ENCODE measurements around the gene NIT2.

NIT2 gene

GRCh38 chr3:100361897-100362296 is 27.3 kb downstream of the NIT2 start:
- DNase-seq (ENCODE audit: low spot score), result no peak
- TF ChIP-seq CTCF (IDR thresholded peaks at IDR 0.05; ENCODE audit: borderline replicate concordance, control extremely low read depth, extremely low read depth, insufficient read depth, missing control alignments), result no peak
- in situ Hi-C loops (cut with MboI; ENCODE audit: low sequenced_read_pairs, unreplicated experiment), result no loop called here

GRCh38 chr3:100364421-100364820 is 29.9 kb downstream of the NIT2 start:
- no peak for TF ChIP-seq CTCF (IDR thresholded peaks at IDR 0.05; ENCODE audit: borderline replicate concordance, control extremely low read depth, extremely low read depth, insufficient read depth, missing control alignments)
- in situ Hi-C loops (cut with MboI; ENCODE audit: low sequenced_read_pairs, unreplicated experiment), result no loop called here
- DNase-seq (ENCODE audit: low spot score), result no peak

GRCh38 chr3:100366424-100366823 is 31.9 kb downstream of the NIT2 start:
- in situ Hi-C loops (cut with MboI; ENCODE audit: low sequenced_read_pairs, unreplicated experiment), result no loop called here
- no peak for DNase-seq (ENCODE audit: low spot score)
- no peak for TF ChIP-seq CTCF (IDR thresholded peaks at IDR 0.05; ENCODE audit: borderline replicate concordance, control extremely low read depth, extremely low read depth, insufficient read depth, missing control alignments)

- in situ Hi-C loops (cut with MboI; ENCODE audit: low sequenced_read_pairs, unreplicated experiment), result no loop called here
- TF ChIP-seq CTCF (IDR thresholded peaks at IDR 0.05; ENCODE audit: borderline replicate concordance, control extremely low read depth, extremely low read depth, insufficient read depth, missing control alignments), result no peak
- DNase-seq (ENCODE audit: low spot score), result no peak
These were observed 33.9 kb downstream of the NIT2 start for GRCh38 chr3:100368441-100368840.

GRCh38 chr3:100370756-100371155 is 36.2 kb downstream of the NIT2 start:
- in situ Hi-C loops (cut with MboI; ENCODE audit: low sequenced_read_pairs, unreplicated experiment), result no loop called here
- no peak for DNase-seq (ENCODE audit: low spot score)
- no peak for TF ChIP-seq CTCF (IDR thresholded peaks at IDR 0.05; ENCODE audit: borderline replicate concordance, control extremely low read depth, extremely low read depth, insufficient read depth, missing control alignments)

- no peak for DNase-seq (ENCODE audit: low spot score)
- TF ChIP-seq CTCF (IDR thresholded peaks at IDR 0.05; ENCODE audit: borderline replicate concordance, control extremely low read depth, extremely low read depth, insufficient read depth, missing control alignments), result no peak
- in situ Hi-C loops (cut with MboI; ENCODE audit: low sequenced_read_pairs, unreplicated experiment), result no loop called here
These were observed 40.0 kb downstream of the NIT2 start for GRCh38 chr3:100374521-100374920.

GRCh38 chr3:100376301-100376700 is 41.7 kb downstream of the NIT2 start:
- DNase-seq (ENCODE audit: low spot score), result no peak
- in situ Hi-C loops (cut with MboI; ENCODE audit: low sequenced_read_pairs, unreplicated experiment), result no loop called here

More at GRCh38 chr3:100376301-100376700, 41.7 kb downstream of the NIT2 start:
- no peak for TF ChIP-seq CTCF (IDR thresholded peaks at IDR 0.05; ENCODE audit: borderline replicate concordance, control extremely low read depth, extremely low read depth, insufficient read depth, missing control alignments)

Data from GM13976 (cell line).